ENCODE data around the gene FILIP1L.
"Not testable (repeated sequence)": the region's sequence is repeated elsewhere in the genome, so short reads cannot be mapped to it uniquely, and the experiment has no call there.

The FILIP1L gene

GRCh38 chr3:100063929-100064461 is 50.3 kb downstream of the FILIP1L start:
- Histone ChIP-seq H3K4me3 (ENCODE audit: insufficient read depth, low read depth, low read length, poor library complexity, severe bottlenecking) (no peak overlapping the region), H3K36me3 (ENCODE audit: control insufficient read depth, insufficient read depth, low read length) (no peaks in the 10 kb centered on the region), H3K4me1 (ENCODE audit: control insufficient read depth, insufficient read depth, low read length, poor library complexity, severe bottlenecking) (no peaks in the 10 kb centered on the region), H3K9me3 (ENCODE audit: control insufficient read depth, low read length) (no peaks in the 10 kb centered on the region), H3K27me3 (replicated peaks; ENCODE audit: control insufficient read depth, insufficient read depth, low read length, poor library complexity, severe bottlenecking) (no peaks in the 10 kb centered on the region), H3K27ac (ENCODE audit: insufficient read depth, low read length, poor library complexity, severe bottlenecking) (no peak overlapping the region)
- no peak for DNase-seq

- Histone ChIP-seq H3K27ac (ENCODE audit: insufficient read depth, low read length, poor library complexity, severe bottlenecking) (no peak overlapping the region), H3K4me1 (ENCODE audit: control insufficient read depth, insufficient read depth, low read length, poor library complexity, severe bottlenecking) (no peaks in the 10 kb centered on the region), H3K36me3 (ENCODE audit: control insufficient read depth, insufficient read depth, low read length) (no peaks in the 10 kb centered on the region), H3K4me3 (ENCODE audit: insufficient read depth, low read depth, low read length, poor library complexity, severe bottlenecking) (no peak overlapping the region), H3K27me3 (replicated peaks; ENCODE audit: control insufficient read depth, insufficient read depth, low read length, poor library complexity, severe bottlenecking) (no peaks in the 10 kb centered on the region), H3K9me3 (ENCODE audit: control insufficient read depth, low read length) (no peaks in the 10 kb centered on the region)
- no peak for DNase-seq
These were observed 51.6 kb downstream of the FILIP1L start for GRCh38 chr3:100062665-100063064.

GRCh38 chr3:100060685-100061484 is 53.4 kb downstream of the FILIP1L start:
- Histone ChIP-seq H3K4me3 (ENCODE audit: insufficient read depth, low read depth, low read length, poor library complexity, severe bottlenecking) (no peak overlapping the region), H3K27me3 (replicated peaks; ENCODE audit: control insufficient read depth, insufficient read depth, low read length, poor library complexity, severe bottlenecking) (no peaks in the 10 kb centered on the region), H3K9me3 (ENCODE audit: control insufficient read depth, low read length) (no peaks in the 10 kb centered on the region), H3K27ac (ENCODE audit: insufficient read depth, low read length, poor library complexity, severe bottlenecking) (no peak overlapping the region), H3K4me1 (ENCODE audit: control insufficient read depth, insufficient read depth, low read length, poor library complexity, severe bottlenecking) (no peaks in the 10 kb centered on the region), H3K36me3 (ENCODE audit: control insufficient read depth, insufficient read depth, low read length) (no peaks in the 10 kb centered on the region)
- no peak for DNase-seq

GRCh38 chr3:100059472-100059871 is 54.8 kb downstream of the FILIP1L start:
- DNase-seq = no peak
- no peaks in the 10 kb centered on the region for H3K27me3 ChIP-seq (replicated peaks; ENCODE audit: control insufficient read depth, insufficient read depth, low read length, poor library complexity, severe bottlenecking)
- no peak overlapping the region for H3K27ac ChIP-seq (ENCODE audit: insufficient read depth, low read length, poor library complexity, severe bottlenecking)
- H3K4me3 ChIP-seq (ENCODE audit: insufficient read depth, low read depth, low read length, poor library complexity, severe bottlenecking) = no peak overlapping the region
- H3K4me1 ChIP-seq (ENCODE audit: control insufficient read depth, insufficient read depth, low read length, poor library complexity, severe bottlenecking) = no peaks in the 10 kb centered on the region
- no peaks in the 10 kb centered on the region for H3K9me3 ChIP-seq (ENCODE audit: control insufficient read depth, low read length)
- H3K36me3 ChIP-seq (ENCODE audit: control insufficient read depth, insufficient read depth, low read length) = no peaks in the 10 kb centered on the region

DNA sequence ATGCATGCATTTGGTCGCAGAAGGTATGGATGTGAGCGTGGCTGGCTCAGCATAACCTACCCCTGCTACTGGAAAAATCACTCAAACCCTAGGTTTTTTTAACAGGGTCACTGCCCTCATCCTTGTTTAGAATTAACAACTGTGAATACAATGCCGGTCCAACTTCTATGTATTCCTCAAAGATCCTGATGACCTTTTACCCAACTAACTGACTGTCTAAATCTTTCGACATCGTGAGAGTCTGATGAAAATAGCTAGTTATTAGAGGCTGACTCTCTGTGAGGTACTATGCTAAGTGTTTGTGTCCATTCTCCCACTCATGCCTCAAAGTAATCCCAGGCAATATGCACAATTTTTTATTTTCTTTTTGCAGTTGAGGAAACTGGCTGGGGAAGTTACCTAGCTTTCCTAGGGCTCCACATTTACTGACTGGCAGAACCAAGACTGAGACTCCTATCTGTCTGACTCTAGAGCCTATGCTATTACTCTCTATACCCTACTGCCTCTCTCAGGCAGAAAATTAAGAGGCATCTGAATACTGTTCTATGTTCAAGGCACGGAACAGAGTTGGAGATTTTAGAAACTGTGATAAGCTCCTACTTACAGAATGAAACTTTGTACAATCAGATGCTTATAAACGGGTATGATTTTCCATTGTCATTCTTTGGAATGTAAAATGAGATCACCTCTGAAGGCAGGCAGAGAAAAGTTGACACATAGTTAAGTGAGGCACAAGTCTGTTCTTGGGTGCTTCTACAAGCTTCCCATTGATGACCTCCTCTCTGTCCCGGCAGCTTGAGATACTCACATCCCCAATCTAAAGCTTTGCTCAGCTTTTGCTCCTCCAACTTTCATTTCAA is 56.4 kb downstream of the FILIP1L start:
- Histone ChIP-seq H3K36me3 (ENCODE audit: control insufficient read depth, insufficient read depth, low read length) (no peaks in the 10 kb centered on the region), H3K9me3 (ENCODE audit: control insufficient read depth, low read length) (no peaks in the 10 kb centered on the region), H3K4me1 (ENCODE audit: control insufficient read depth, insufficient read depth, low read length, poor library complexity, severe bottlenecking) (no peaks in the 10 kb centered on the region), H3K4me3 (ENCODE audit: insufficient read depth, low read depth, low read length, poor library complexity, severe bottlenecking) (no peak overlapping the region), H3K27ac (ENCODE audit: insufficient read depth, low read length, poor library complexity, severe bottlenecking) (no peak overlapping the region), H3K27me3 (replicated peaks; ENCODE audit: control insufficient read depth, insufficient read depth, low read length, poor library complexity, severe bottlenecking) (no peaks in the 10 kb centered on the region)
- no peak for DNase-seq

DNA sequence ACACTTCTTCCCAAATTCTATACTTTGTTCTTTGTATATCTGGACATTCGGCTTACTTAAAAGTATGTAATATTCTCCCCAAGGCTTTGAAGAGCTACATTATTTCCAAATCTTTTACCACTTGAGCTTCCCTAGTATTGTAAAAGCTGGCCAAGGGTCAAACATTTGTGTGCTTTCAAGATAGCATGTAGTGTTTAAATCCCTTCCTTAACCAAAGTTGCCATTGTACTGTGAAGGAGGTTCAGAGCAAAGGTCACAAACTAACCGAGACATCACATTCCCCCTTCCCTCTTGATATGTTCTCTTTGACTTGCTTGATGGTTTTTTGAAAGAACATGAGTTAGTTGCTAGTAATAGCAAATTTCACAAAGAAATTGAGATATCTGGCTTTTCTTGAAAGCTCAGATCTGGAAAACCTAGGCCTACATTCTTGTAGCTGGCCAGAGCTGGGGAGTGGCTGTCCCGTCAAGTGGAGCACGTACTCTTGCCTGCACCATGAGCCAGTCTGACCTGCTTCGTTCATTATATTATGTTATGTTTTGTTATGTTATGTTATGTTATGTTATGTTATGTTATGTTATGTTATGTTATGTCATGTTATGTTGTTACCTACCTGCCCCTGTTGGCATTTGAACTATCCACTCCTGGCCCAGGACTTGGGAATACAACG is 60.2 kb downstream of the FILIP1L start:
- Histone ChIP-seq H3K36me3 (ENCODE audit: control insufficient read depth, insufficient read depth, low read length) (no peaks in the 10 kb centered on the region), H3K4me3 (ENCODE audit: insufficient read depth, low read depth, low read length, poor library complexity, severe bottlenecking) (no peak overlapping the region), H3K27me3 (replicated peaks; ENCODE audit: control insufficient read depth, insufficient read depth, low read length, poor library complexity, severe bottlenecking) (no peaks in the 10 kb centered on the region), H3K4me1 (ENCODE audit: control insufficient read depth, insufficient read depth, low read length, poor library complexity, severe bottlenecking) (no peaks in the 10 kb centered on the region), H3K27ac (ENCODE audit: insufficient read depth, low read length, poor library complexity, severe bottlenecking) (no peak overlapping the region), H3K9me3 (ENCODE audit: control insufficient read depth, low read length) (no peaks in the 10 kb centered on the region)
- no peak for DNase-seq

GRCh38 chr3:100051513-100051912 is 62.8 kb downstream of the FILIP1L start:
- H3K4me1 ChIP-seq (ENCODE audit: control insufficient read depth, insufficient read depth, low read length, poor library complexity, severe bottlenecking); H3K4me3 ChIP-seq (ENCODE audit: insufficient read depth, low read depth, low read length, poor library complexity, severe bottlenecking); DNase-seq; H3K27ac ChIP-seq (ENCODE audit: insufficient read depth, low read length, poor library complexity, severe bottlenecking); H3K36me3 ChIP-seq (ENCODE audit: control insufficient read depth, insufficient read depth, low read length); H3K9me3 ChIP-seq (ENCODE audit: control insufficient read depth, low read length); H3K27me3 ChIP-seq (replicated peaks; ENCODE audit: control insufficient read depth, insufficient read depth, low read length, poor library complexity, severe bottlenecking): not testable (repeated sequence)

GRCh38 chr3:100048248-100048647 is 66.1 kb downstream of the FILIP1L start:
- Histone ChIP-seq H3K9me3 (ENCODE audit: control insufficient read depth, low read length) (no peaks in the 10 kb centered on the region), H3K27me3 (replicated peaks; ENCODE audit: control insufficient read depth, insufficient read depth, low read length, poor library complexity, severe bottlenecking) (no peaks in the 10 kb centered on the region), H3K4me1 (ENCODE audit: control insufficient read depth, insufficient read depth, low read length, poor library complexity, severe bottlenecking) (no peaks in the 10 kb centered on the region), H3K27ac (ENCODE audit: insufficient read depth, low read length, poor library complexity, severe bottlenecking) (no peak overlapping the region), H3K36me3 (ENCODE audit: control insufficient read depth, insufficient read depth, low read length) (no peaks in the 10 kb centered on the region), H3K4me3 (ENCODE audit: insufficient read depth, low read depth, low read length, poor library complexity, severe bottlenecking) (no peak overlapping the region)
- no peak for DNase-seq

DNA sequence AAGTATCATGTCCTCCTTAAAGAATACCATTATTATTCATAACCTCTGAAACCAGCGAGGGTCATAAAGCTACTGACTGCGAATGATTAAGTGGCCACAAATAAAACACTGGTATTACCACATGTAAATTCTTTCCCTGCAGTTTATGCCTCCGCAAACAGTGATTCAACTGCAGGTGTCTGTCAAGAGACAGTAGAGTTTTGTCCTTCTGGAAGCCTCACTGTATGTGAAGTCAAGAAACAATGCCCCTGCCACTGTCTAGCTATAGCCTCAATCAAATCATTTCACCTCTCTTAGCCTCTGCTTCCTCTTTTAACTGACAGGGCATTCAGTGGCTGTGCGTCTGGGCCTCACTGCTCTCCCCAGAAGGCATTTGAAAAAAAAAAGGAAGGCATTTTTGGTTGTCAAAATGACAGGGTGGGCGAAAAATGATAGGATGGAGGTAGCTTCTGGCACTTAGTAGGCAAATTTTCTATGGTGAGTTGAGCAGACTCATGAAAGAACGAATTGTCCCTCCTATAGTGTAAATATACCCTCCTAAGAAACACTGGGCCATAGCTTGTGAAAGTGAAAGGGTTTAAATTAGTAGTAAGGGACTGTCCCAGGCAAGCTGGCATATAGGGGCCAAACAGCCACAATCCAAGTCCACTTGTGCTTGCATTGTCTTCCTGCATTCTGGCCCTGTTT is 66.7 kb downstream of the FILIP1L start:
- Histone ChIP-seq H3K36me3 (ENCODE audit: control insufficient read depth, insufficient read depth, low read length) (no peaks in the 10 kb centered on the region), H3K9me3 (ENCODE audit: control insufficient read depth, low read length) (no peaks in the 10 kb centered on the region), H3K27me3 (replicated peaks; ENCODE audit: control insufficient read depth, insufficient read depth, low read length, poor library complexity, severe bottlenecking) (no peaks in the 10 kb centered on the region), H3K4me3 (ENCODE audit: insufficient read depth, low read depth, low read length, poor library complexity, severe bottlenecking) (no peak overlapping the region), H3K27ac (ENCODE audit: insufficient read depth, low read length, poor library complexity, severe bottlenecking) (no peak overlapping the region), H3K4me1 (ENCODE audit: control insufficient read depth, insufficient read depth, low read length, poor library complexity, severe bottlenecking) (no peaks in the 10 kb centered on the region)
- DNase-seq = no peak
